ENCODE results near the gene FAM181A.

FAM181A gene

GRCh38 chr14:93965287-93965821 lies 38.2 kb downstream of the FAM181A start:
- DNase-seq, result no peak

- DNase-seq, result no peak
Measured at GRCh38 chr14:93965946-93966474, 38.9 kb downstream of the FAM181A start.

GRCh38 chr14:93967637-93968250 lies 40.6 kb downstream of the FAM181A start:
- DNase-seq, result no peak

GRCh38 chr14:93969082-93969828 lies 42.1 kb downstream of the FAM181A start:
- DNase-seq, result no peak

GRCh38 chr14:93970585-93970964 lies 43.4 kb downstream of the FAM181A start:
- DNase-seq, result peak; percentile 78

- DNase-seq, result peak; percentile 86
Measured at GRCh38 chr14:93970965-93971634, 44.0 kb downstream of the FAM181A start.

- peak; percentile 77 for DNase-seq
Measured at GRCh38 chr14:93971635-93972027, 44.5 kb downstream of the FAM181A start.

- peak; percentile 61 for DNase-seq
Measured at GRCh38 chr14:93972618-93973205, 45.6 kb downstream of the FAM181A start.

GRCh38 chr14:93973607-93974006 lies 46.5 kb downstream of the FAM181A start:
- DNase-seq, result no peak

GRCh38 chr14:93974299-93974698 lies 47.2 kb downstream of the FAM181A start:
- DNase-seq, result no peak

GRCh38 chr14:93974833-93975232 lies 47.7 kb downstream of the FAM181A start:
- no peak for DNase-seq

- DNase-seq, result peak; percentile 91
Measured at GRCh38 chr14:93975791-93976476, 48.8 kb downstream of the FAM181A start.

- DNase-seq, result peak; percentile 86
Measured at GRCh38 chr14:93976477-93977057, 49.4 kb downstream of the FAM181A start, which contains the start of gene ASB2. Gene ASB2 (minus strand): TSS chr14:93976570. CDS start chr14:93964539, 12,031 bp downstream.

GRCh38 chr14:93977171-93977570 lies 50.0 kb downstream of the FAM181A start:
- no peak for DNase-seq

- DNase-seq, result peak; percentile 96
Measured at GRCh38 chr14:93977790-93978581, 50.8 kb downstream of the FAM181A start.

- no peak for DNase-seq
Measured at GRCh38 chr14:93978735-93979134, 51.6 kb downstream of the FAM181A start.
